WTC11 (cell line): ENCODE measurements around the gene OSM. TPM values are rescaled to one million over a fixed set of nuclear protein-coding genes. Genes with fewer than 3 reads are reported as not detected.

Source experiments
- ATAC-seq: fragments of 200-7000 bp; cut with Tn5 transposase; 2 replicates; pipeline ENCODE4 v1.10.0; 2021; ENCODE audit warnings: mild to moderate bottlenecking, moderate library complexity
- CTCF ChIA-PET: fragments of 300-600 bp; sonication (Branson Sonifier 250); formaldehyde crosslinking; loops from one replicate; lab custom pipeline; 2021; ENCODE audit warnings: antibody characterized with exemption; lab: Charles Lee
- POLR2A ChIA-PET: fragments of 350-600 bp; sonication (Branson Sonifier 250); formaldehyde crosslinking; loops from one replicate; lab custom pipeline; 2021; ENCODE audit warnings: antibody characterized with exemption; lab: Charles Lee
- DNase-seq: peaks from one replicate; pipeline ENCODE4 v3.0.0; 2021; ENCODE audit warnings: low spot score
- H3K27ac Mint-ChIP-seq: 2 replicates; pipeline ENCODE4 v1.8.0; 2021; ENCODE audit warnings: mixed read lengths
- H3K27me3 Mint-ChIP-seq: 2 replicates; pipeline ENCODE4 v1.8.0; 2021; ENCODE audit warnings: low read depth, mild to moderate bottlenecking, moderate library complexity, mixed read lengths
- H3K36me3 Mint-ChIP-seq: 2 replicates; pipeline ENCODE4 v1.8.0; 2021; ENCODE audit warnings: mixed read lengths
- H3K4me1 Mint-ChIP-seq: 2 replicates; pipeline ENCODE4 v1.8.0; 2022; ENCODE audit warnings: mixed read lengths
- H3K4me3 Mint-ChIP-seq: 2 replicates; pipeline ENCODE4 v1.8.0; 2021; ENCODE audit warnings: mild to moderate bottlenecking, moderate library complexity, mixed read lengths
- H3K9me3 Mint-ChIP-seq: 2 replicates; pipeline ENCODE4 v1.8.0; 2021; ENCODE audit warnings: mixed read lengths
- ATF1 ChIP-seq: sonication (generic); formaldehyde crosslinking; IDR thresholded peaks from 2 replicates; pipeline ENCODE4 v1.8.1; 2023; ENCODE audit warnings: mild to moderate bottlenecking, moderate library complexity, missing genetic modification reagents
- ATF2 ChIP-seq: sonication (generic); formaldehyde crosslinking; IDR thresholded peaks from 2 replicates; pipeline ENCODE4 v1.8.1; 2022; ENCODE audit warnings: low read depth, missing genetic modification reagents, borderline replicate concordance
- ATF3 ChIP-seq: sonication (generic); formaldehyde crosslinking; conservative IDR thresholded peaks from 2 replicates; pipeline ENCODE4 v1.8.1; 2022; ENCODE audit warnings: mild to moderate bottlenecking, missing genetic modification reagents
- CREB1 ChIP-seq: sonication (generic); formaldehyde crosslinking; IDR thresholded peaks from 2 replicates; pipeline ENCODE4 v1.8.0; 2023; ENCODE audit warnings: mild to moderate bottlenecking, missing genetic modification reagents
- CREM ChIP-seq: sonication (generic); formaldehyde crosslinking; IDR thresholded peaks from 2 replicates; pipeline ENCODE4 v1.8.1; 2022; ENCODE audit warnings: mild to moderate bottlenecking, missing genetic modification reagents, moderate library complexity
- E2F1 ChIP-seq: sonication (generic); formaldehyde crosslinking; IDR thresholded peaks from 2 replicates; pipeline ENCODE4 v1.8.0; 2022; ENCODE audit warnings: mild to moderate bottlenecking, missing genetic modification reagents
- E2F5 ChIP-seq: sonication (generic); formaldehyde crosslinking; IDR thresholded peaks from 2 replicates; pipeline ENCODE4 v1.8.1; 2022; ENCODE audit warnings: mild to moderate bottlenecking, moderate library complexity, missing genetic modification reagents
- EMX1 ChIP-seq: fragments of 250-450 bp; sonication (Bioruptor Pico); IDR thresholded peaks from 2 replicates; pipeline ENCODE4 v1.8.0; 2021; ENCODE audit warnings: mild to moderate bottlenecking
- ETV6 ChIP-seq: sonication (generic); formaldehyde crosslinking; IDR thresholded peaks from 2 replicates; pipeline ENCODE4 v1.8.1; 2022; ENCODE audit warnings: mild to moderate bottlenecking, missing genetic modification reagents
- FOXP4 ChIP-seq: sonication (generic); formaldehyde crosslinking; IDR thresholded peaks from 2 replicates; pipeline ENCODE4 v1.8.0; 2022; ENCODE audit warnings: mild to moderate bottlenecking, missing genetic modification reagents
- GABPB1 ChIP-seq: sonication (generic); formaldehyde crosslinking; IDR thresholded peaks from 2 replicates; pipeline ENCODE4 v1.8.1; 2023; ENCODE audit warnings: mild to moderate bottlenecking, missing genetic modification reagents
- HMGXB4 ChIP-seq: sonication (generic); formaldehyde crosslinking; IDR thresholded peaks from 2 replicates; pipeline ENCODE4 v1.8.1; 2023; ENCODE audit warnings: mild to moderate bottlenecking, moderate library complexity, missing genetic modification reagents
- JUN ChIP-seq: sonication (generic); formaldehyde crosslinking; IDR thresholded peaks from 2 replicates; pipeline ENCODE4 v1.8.0; 2023; ENCODE audit warnings: mild to moderate bottlenecking, missing genetic modification reagents
- NFATC4 ChIP-seq: fragments of 250-450 bp; sonication (Bioruptor Pico); IDR thresholded peaks from 2 replicates; pipeline ENCODE4 v1.9.0; 2021; ENCODE audit warnings: mild to moderate bottlenecking
- NFE2L1 ChIP-seq: sonication (generic); formaldehyde crosslinking; IDR thresholded peaks from 2 replicates; pipeline ENCODE4 v1.8.1; 2023; ENCODE audit warnings: missing genetic modification reagents
- OVOL2 ChIP-seq: fragments of 250-450 bp; sonication (Bioruptor Pico); IDR thresholded peaks from 2 replicates; pipeline ENCODE4 v1.9.0; 2021; ENCODE audit warnings: mild to moderate bottlenecking, borderline replicate concordance
- PREB ChIP-seq: sonication (generic); formaldehyde crosslinking; IDR thresholded peaks from 2 replicates; pipeline ENCODE4 v1.8.1; 2022; ENCODE audit warnings: mild to moderate bottlenecking, missing genetic modification reagents, moderate library complexity, borderline replicate concordance
- SOX15 ChIP-seq: fragments of 250-450 bp; sonication (Bioruptor Pico); IDR thresholded peaks from 2 replicates; pipeline ENCODE4 v1.9.0; 2021; ENCODE audit warnings: mild to moderate bottlenecking
- SP1 ChIP-seq: sonication (generic); formaldehyde crosslinking; conservative IDR thresholded peaks from 2 replicates; pipeline ENCODE4 v1.8.1; 2022; ENCODE audit warnings: missing genetic modification reagents
- TEAD4 ChIP-seq: sonication (generic); formaldehyde crosslinking; IDR thresholded peaks from 2 replicates; pipeline ENCODE4 v1.8.0; 2022; ENCODE audit warnings: mild to moderate bottlenecking, missing genetic modification reagents
- TP53 ChIP-seq: sonication (generic); formaldehyde crosslinking; IDR thresholded peaks from 2 replicates; pipeline ENCODE4 v1.8.1; 2023; ENCODE audit warnings: mild to moderate bottlenecking, missing genetic modification reagents
- ZBTB21 ChIP-seq: sonication (generic); formaldehyde crosslinking; IDR thresholded peaks from 2 replicates; pipeline ENCODE4 v1.8.1; 2023; ENCODE audit warnings: mild to moderate bottlenecking, missing genetic modification reagents, borderline replicate concordance
- ZBTB43 ChIP-seq: sonication (generic); formaldehyde crosslinking; IDR thresholded peaks from 2 replicates; pipeline ENCODE4 v1.8.1; 2023; ENCODE audit warnings: mild to moderate bottlenecking, missing genetic modification reagents
- ZMAT4 ChIP-seq: fragments of 250-450 bp; sonication (Bioruptor Pico); IDR thresholded peaks from 2 replicates; pipeline ENCODE4 v1.9.0; 2021; ENCODE audit warnings: mild to moderate bottlenecking
- ZSCAN18 ChIP-seq: fragments of 250-450 bp; sonication (Bioruptor Pico); IDR thresholded peaks from 2 replicates; pipeline ENCODE4 v2.1.2; 2022; ENCODE audit warnings: mild to moderate bottlenecking, moderate library complexity
- total RNA-seq: library from RNA; stranded (reverse); gene quantifications from 3 replicates; pipeline ENCODE4 v1.2.3, GENCODE V29; 2021

The OSM gene
- total RNA-seq, 1 experiment from 2014 or later = not detected

- TF ChIP-seq ZSCAN18 (no peak), EMX1 (CRISPR knock-in tag) (no peak), ZMAT4 (CRISPR knock-in tag) (no peak), JUN (CRISPR knock-in tag) (no peak), ATF1 (no peak), TP53 (CRISPR knock-in tag) (no peak), SP1 (CRISPR knock-in tag) (no peak), ATF3 (CRISPR knock-in tag) (no peak), GABPB1 (CRISPR knock-in tag) (no peak), CREB1 (CRISPR knock-in tag) (no peak), NFE2L1 (CRISPR knock-in tag) (no peak), ZBTB21 (CRISPR knock-in tag) (no peak), E2F5 (CRISPR knock-in tag) (no peak)
Observed at GRCh38 chr22:30254314-30254713, 12.3 kb downstream of the OSM start (continued).

- H3K9me3 Mint-ChIP-seq = no peaks in the 10 kb centered on the region
- peaks cover 35% of the 10 kb centered on the region for H3K4me1 Mint-ChIP-seq
- H3K4me3 Mint-ChIP-seq = no peak overlapping the region
- H3K27ac Mint-ChIP-seq = peak overlapping the region; percentile 65
- peaks cover 3% of the 10 kb centered on the region; the same call in 1 of the 2 replicates for H3K27me3 Mint-ChIP-seq
- ChIA-PET CTCF (interaction anchor here (0.6 to 3.6 kb wide), 5 partner anchors 10 to 171 kb away, joined by 3 to 48 read pairs (median 4); partner anchors contain the start of gene CASTOR1), POLR2A (no interaction called here)
- ATAC-seq (no peak), DNase-seq (no peak)
- no peaks in the 10 kb centered on the region for H3K36me3 Mint-ChIP-seq
- TF ChIP-seq HMGXB4 (CRISPR knock-in tag) (no peak), ETV6 (CRISPR knock-in tag) (no peak), OVOL2 (CRISPR knock-in tag) (no peak), TEAD4 (CRISPR knock-in tag) (no peak), NFE2L1 (CRISPR knock-in tag) (no peak), PREB (CRISPR knock-in tag) (no peak), SP1 (CRISPR knock-in tag) (no peak), E2F1 (CRISPR knock-in tag) (no peak), NFATC4 (no peak), ATF1 (no peak), ZBTB43 (no peak), ATF2 (CRISPR knock-in tag) (no peak), CREM (CRISPR knock-in tag) (no peak), FOXP4 (CRISPR knock-in tag) (no peak), SOX15 (CRISPR knock-in tag) (no peak)
Observed at GRCh38 chr22:30253205-30253852, 13.3 kb downstream of the OSM start.
